ENCODE measurements around the gene ATP6V1F. TPM values are rescaled to one million over a fixed set of nuclear protein-coding genes. Genes with fewer than 3 reads are reported as not detected.

The ATP6V1F gene
- polyA plus RNA-seq, 1 experiment, result 150 TPM

GRCh38 chr7:128827971-128828711 lies 34.5 kb upstream of the ATP6V1F start:
- H3K4me3 ChIP-seq (ENCODE audit: low read depth, low read length), result no peak overlapping the region
- TF ChIP-seq, protein P1, sequence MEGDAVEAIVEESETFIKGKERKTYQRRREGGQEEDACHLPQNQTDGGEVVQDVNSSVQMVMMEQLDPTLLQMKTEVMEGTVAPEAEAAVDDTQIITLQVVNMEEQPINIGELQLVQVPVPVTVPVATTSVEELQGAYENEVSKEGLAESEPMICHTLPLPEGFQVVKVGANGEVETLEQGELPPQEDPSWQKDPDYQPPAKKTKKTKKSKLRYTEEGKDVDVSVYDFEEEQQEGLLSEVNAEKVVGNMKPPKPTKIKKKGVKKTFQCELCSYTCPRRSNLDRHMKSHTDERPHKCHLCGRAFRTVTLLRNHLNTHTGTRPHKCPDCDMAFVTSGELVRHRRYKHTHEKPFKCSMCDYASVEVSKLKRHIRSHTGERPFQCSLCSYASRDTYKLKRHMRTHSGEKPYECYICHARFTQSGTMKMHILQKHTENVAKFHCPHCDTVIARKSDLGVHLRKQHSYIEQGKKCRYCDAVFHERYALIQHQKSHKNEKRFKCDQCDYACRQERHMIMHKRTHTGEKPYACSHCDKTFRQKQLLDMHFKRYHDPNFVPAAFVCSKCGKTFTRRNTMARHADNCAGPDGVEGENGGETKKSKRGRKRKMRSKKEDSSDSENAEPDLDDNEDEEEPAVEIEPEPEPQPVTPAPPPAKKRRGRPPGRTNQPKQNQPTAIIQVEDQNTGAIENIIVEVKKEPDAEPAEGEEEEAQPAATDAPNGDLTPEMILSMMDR (IDR thresholded peaks at IDR 0.05; ENCODE audit: low read depth, low read length), result no peak
- DNase-seq (ENCODE audit: low read depth, low spot score), result no peak
- no peaks in the 10 kb centered on the region for H3K27me3 ChIP-seq (ENCODE audit: control insufficient read depth, insufficient read depth, low read length)
- H3K27ac ChIP-seq (ENCODE audit: low read depth, low read length), result peak overlapping the region; percentile 90
- ChIA-PET CTCF (interaction anchor here (0.7 to 0.8 kb wide), 2 partner anchors 9 kb away, joined by 3 to 9 read pairs; no protein-coding TSS in a partner anchor), POLR2A (interaction anchor here (0.6 to 1.8 kb wide), 6 partner anchors 8 to 90 kb away, joined by 3 to 8 read pairs (median 4); partner anchors contain the start of gene CALU)
- H3K9me3 ChIP-seq (ENCODE audit: control insufficient read depth, insufficient read depth, low read length), result no peaks in the 10 kb centered on the region; the same call in 1 of the 2 replicates

- H3K27me3 ChIP-seq (ENCODE audit: control insufficient read depth, insufficient read depth, low read length), result no peaks in the 10 kb centered on the region
- POLR2A ChIA-PET, result no interaction called here
- CTCF ChIA-PET, result no interaction called here
- H3K4me3 ChIP-seq (ENCODE audit: low read depth, low read length), result peak overlapping the region; percentile 48
- DNase-seq (ENCODE audit: low read depth, low spot score), result no peak
- peak overlapping the region; percentile 87 for H3K27ac ChIP-seq (ENCODE audit: low read depth, low read length)
- TF ChIP-seq, protein P1 (IDR thresholded peaks at IDR 0.05; ENCODE audit: low read depth, low read length), result no peak
- no peaks in the 10 kb centered on the region; the same call in 1 of the 2 replicates for H3K9me3 ChIP-seq (ENCODE audit: control insufficient read depth, insufficient read depth, low read length)
These were observed 33.1 kb upstream of the ATP6V1F start for GRCh38 chr7:128829391-128830166.

- no peaks in the 10 kb centered on the region; the same call in 1 of the 2 replicates for H3K9me3 ChIP-seq (ENCODE audit: control insufficient read depth, insufficient read depth, low read length)
- H3K4me3 ChIP-seq (ENCODE audit: low read depth, low read length), result peak within 1 kb of the TSS; percentile 93
- no peaks in the 10 kb centered on the region for H3K27me3 ChIP-seq (ENCODE audit: control insufficient read depth, insufficient read depth, low read length)
- TF ChIP-seq, protein P1 (IDR thresholded peaks at IDR 0.05; ENCODE audit: low read depth, low read length), result no peak
- no peak for DNase-seq (ENCODE audit: low read depth, low spot score)
- POLR2A ChIA-PET, result interaction anchor here (0.6 to 3.0 kb wide), 6 partner anchors 29 to 132 kb away, joined by 3 to 16 read pairs (median 6); partner anchors contain the start of gene ATP6V1F
- CTCF ChIA-PET, result no interaction called here
- H3K27ac ChIP-seq (ENCODE audit: low read depth, low read length), result peak within 1 kb of the TSS; percentile 87
These were observed 32.2 kb upstream of the ATP6V1F start, which contains the start of gene FLNC for GRCh38 chr7:128830231-128831177. Gene FLNC, plus strand, starts transcription at chr7:128830406. Its CDS starts 232 bp downstream, at chr7:128830638.

GRCh38 chr7:128831178-128831993 lies 31.3 kb upstream of the ATP6V1F start:
- POLR2A ChIA-PET, result interaction anchor here (0.6 to 3.0 kb wide), 10 partner anchors 11 to 131 kb away, joined by 3 to 16 read pairs (median 5); partner anchors contain the start of genes ATP6V1F and OPN1SW

More at GRCh38 chr7:128831178-128831993, 31.3 kb upstream of the ATP6V1F start:
- CTCF ChIA-PET, result interaction anchor here (0.7 to 2.5 kb wide), 2 partner anchors 11 to 131 kb away, joined by 3 to 14 read pairs; no protein-coding TSS in a partner anchor
- H3K9me3 ChIP-seq (ENCODE audit: control insufficient read depth, insufficient read depth, low read length), result no peaks in the 10 kb centered on the region; the same call in 1 of the 2 replicates
- H3K27me3 ChIP-seq (ENCODE audit: control insufficient read depth, insufficient read depth, low read length), result no peaks in the 10 kb centered on the region
- H3K27ac ChIP-seq (ENCODE audit: low read depth, low read length), result peak overlapping the region; percentile 77
- peak overlapping the region; percentile 93 for H3K4me3 ChIP-seq (ENCODE audit: low read depth, low read length)
- TF ChIP-seq, protein P1 (IDR thresholded peaks at IDR 0.05; ENCODE audit: low read depth, low read length), result no peak
- DNase-seq (ENCODE audit: low read depth, low spot score), result no peak

Measured in AG04450 (cell line).